ENCODE results near the gene MBLAC2. TPM values are rescaled to one million over a fixed set of nuclear protein-coding genes. Genes with fewer than 3 reads are reported as not detected.

MBLAC2 gene
- polyA plus RNA-seq (13.8 and 15.0 TPM in 2 replicates), polyA minus RNA-seq (27.9 and 28.7 TPM in 2 replicates)

GRCh38 chr5:90474235-90475107 lies at the start of gene MBLAC2, which contains the start of gene POLR3G:
MBLAC2 (minus strand) TSS chr5:90474771; CDS start chr5:90474292, 479 bp downstream.
POLR3G (plus strand) TSS chr5:90474864; CDS start chr5:90485568, 10,704 bp downstream.
- H3K36me3 ChIP-seq (ENCODE audit: insufficient read depth, low read length): no peaks in the 10 kb centered on the region
- peaks cover 10% of the 10 kb centered on the region for H3K27me3 ChIP-seq (ENCODE audit: insufficient read depth, low read depth, low read length)
- no peaks in the 10 kb centered on the region for H3K9me3 ChIP-seq (ENCODE audit: low read length)
- H3K9ac ChIP-seq (ENCODE audit: low read length): peak within 1 kb of the TSS; percentile 74
- peak; percentile 70 for TF ChIP-seq TAF1 (IDR thresholded peaks at IDR 0.05; ENCODE audit: low read depth)
- peak; percentile 64 for TF ChIP-seq REST (IDR thresholded peaks at IDR 0.05; ENCODE audit: borderline replicate concordance)
- TF ChIP-seq MXI1 (conservative IDR thresholded peaks at IDR 0.05; ENCODE audit: poor library complexity, severe bottlenecking): peak; percentile 77
- TF ChIP-seq RAD21 (conservative IDR thresholded peaks at IDR 0.05): peak; percentile 30
- TF ChIP-seq EP300 (conservative IDR thresholded peaks at IDR 0.05; ENCODE audit: poor library complexity, severe bottlenecking): peak; percentile 77
- TF ChIP-seq EZH2 (IDR thresholded peaks at IDR 0.05; ENCODE audit: borderline replicate concordance, insufficient read depth, low read length, poor library complexity, severe bottlenecking): no peak
- peak; percentile 96 for TF ChIP-seq CTCF (IDR thresholded peaks at IDR 0.05; ENCODE audit: poor library complexity, severe bottlenecking)
- TF ChIP-seq POLR2AphosphoS5 (IDR thresholded peaks at IDR 0.05): peak; percentile 87
- peak; percentile 32 for TF ChIP-seq SMC3 (conservative IDR thresholded peaks at IDR 0.05; ENCODE audit: poor library complexity)
- peak within 1 kb of the TSS; percentile 73 for H3K27ac ChIP-seq (ENCODE audit: low read length)
- H4K20me1 ChIP-seq (ENCODE audit: insufficient read depth): no peaks in the 10 kb centered on the region
- peak within 1 kb of the TSS; percentile 91 for H3K4me3 ChIP-seq (ENCODE audit: low read length)
- H3F3A ChIP-seq (ENCODE audit: insufficient read depth, low read length, poor library complexity, severe bottlenecking): peaks cover 3% of the 10 kb centered on the region
- no peaks in the 10 kb centered on the region for H3K9me2 ChIP-seq (ENCODE audit: insufficient read depth, low read length)
- H2AFZ ChIP-seq (ENCODE audit: low read depth, low read length): peak within 1 kb of the TSS; percentile 87
- H3K79me2 ChIP-seq (replicated peaks; ENCODE audit: insufficient read depth, low read length): peaks cover 15% of the 10 kb centered on the region
- H3K4me2 ChIP-seq (ENCODE audit: low read length): peak within 1 kb of the TSS; percentile 95

GRCh38 chr5:90519081-90519480 lies 44.5 kb upstream of the MBLAC2 start:
- no peaks in the 10 kb centered on the region for H3K9me3 ChIP-seq (ENCODE audit: low read length)
- no peak overlapping the region for H2AFZ ChIP-seq (ENCODE audit: low read depth, low read length)
- no peaks in the 10 kb centered on the region for H3K27me3 ChIP-seq (ENCODE audit: insufficient read depth, low read depth, low read length)
- H3K27ac ChIP-seq (ENCODE audit: low read length): no peak overlapping the region
- H3K36me3 ChIP-seq (ENCODE audit: insufficient read depth, low read length): no peaks in the 10 kb centered on the region
- no peaks in the 10 kb centered on the region for H4K20me1 ChIP-seq (ENCODE audit: insufficient read depth)
- no peaks in the 10 kb centered on the region for H3F3A ChIP-seq (ENCODE audit: insufficient read depth, low read length, poor library complexity, severe bottlenecking)
- H3K9ac ChIP-seq (ENCODE audit: low read length): no peak overlapping the region
- no peak for TF ChIP-seq TAF1 (IDR thresholded peaks at IDR 0.05; ENCODE audit: low read depth)
- TF ChIP-seq EZH2 (IDR thresholded peaks at IDR 0.05; ENCODE audit: borderline replicate concordance, insufficient read depth, low read length, poor library complexity, severe bottlenecking): no peak
- TF ChIP-seq EP300 (conservative IDR thresholded peaks at IDR 0.05; ENCODE audit: poor library complexity, severe bottlenecking): no peak
- TF ChIP-seq MXI1 (conservative IDR thresholded peaks at IDR 0.05; ENCODE audit: poor library complexity, severe bottlenecking): no peak
- no peak for TF ChIP-seq REST (IDR thresholded peaks at IDR 0.05; ENCODE audit: borderline replicate concordance)
- no peak for TF ChIP-seq CTCF (IDR thresholded peaks at IDR 0.05; ENCODE audit: poor library complexity, severe bottlenecking)
- no peak for TF ChIP-seq SMC3 (conservative IDR thresholded peaks at IDR 0.05; ENCODE audit: poor library complexity)
- no peaks in the 10 kb centered on the region for H3K79me2 ChIP-seq (replicated peaks; ENCODE audit: insufficient read depth, low read length)
- H3K4me2 ChIP-seq (ENCODE audit: low read length): no peak overlapping the region
- H3K4me3 ChIP-seq (ENCODE audit: low read length): no peak overlapping the region
- H3K9me2 ChIP-seq (ENCODE audit: insufficient read depth, low read length): no peaks in the 10 kb centered on the region

Data from neural cell (in vitro differentiated cells).